SK-N-SH treated with all-trans-retinoic acid at 6 μM for 48 hours (cell line): ENCODE data around the gene DERL3.

Experiments
- ATAC-seq: fragments of 200-7000 bp; cut with Tn5 transposase; 3 replicates; pipeline ENCODE4 v1.9.1; 2020; ENCODE audit warnings: mild to moderate bottlenecking, moderate library complexity
- ARNTL ChIP-seq: fragments of 450-650 bp; formaldehyde crosslinking; IDR thresholded peaks from 2 replicates; pipeline ENCODE4 v1.5.0; 2020; ENCODE audit warnings: low read depth, mild to moderate bottlenecking, moderate library complexity, borderline replicate concordance
- BACH2 ChIP-seq: fragments of 250-450 bp; sonication (Bioruptor Pico); IDR thresholded peaks from 2 replicates; pipeline ENCODE4 v1.9.0; 2021; ENCODE audit warnings: mild to moderate bottlenecking, borderline replicate concordance
- CSDC2 ChIP-seq: fragments of 250-450 bp; sonication (Bioruptor Pico); IDR thresholded peaks from 2 replicates; pipeline ENCODE4 v1.5.0; 2020; ENCODE audit warnings: mild to moderate bottlenecking, moderate library complexity
- CSRNP3 ChIP-seq: fragments of 250-450 bp; sonication (Bioruptor Pico); IDR thresholded peaks from 2 replicates; pipeline ENCODE4 v1.5.1; 2021; ENCODE audit warnings: mild to moderate bottlenecking, moderate library complexity
- ESRRG ChIP-seq: fragments of 250-450 bp; sonication (Bioruptor Pico); IDR thresholded peaks from 2 replicates; pipeline ENCODE4 v1.6.1; 2021; ENCODE audit warnings: mild to moderate bottlenecking
- ISL1 ChIP-seq: fragments of 250-450 bp; sonication (Bioruptor Pico); IDR thresholded peaks from 2 replicates; pipeline ENCODE4 v2.1.2; 2022; ENCODE audit warnings: mild to moderate bottlenecking, moderate library complexity
- OSR1 ChIP-seq: fragments of 250-450 bp; sonication (Bioruptor Pico); IDR thresholded peaks from 2 replicates; pipeline ENCODE4 v1.8.0; 2022; ENCODE audit warnings: moderate library complexity, mild to moderate bottlenecking, inconsistent platforms
- PATZ1 ChIP-seq: fragments of 250-450 bp; sonication (Bioruptor Pico); IDR thresholded peaks from 2 replicates; pipeline ENCODE4 v1.8.0; 2020; ENCODE audit warnings: mild to moderate bottlenecking, moderate library complexity, borderline replicate concordance
- POU6F1 ChIP-seq: fragments of 250-450 bp; sonication (Bioruptor Pico); IDR thresholded peaks from 2 replicates; pipeline ENCODE4 v1.8.0; 2021; ENCODE audit warnings: low read depth, mild to moderate bottlenecking, moderate library complexity, borderline replicate concordance
- PPARA ChIP-seq: fragments of 250-450 bp; sonication (Bioruptor Pico); IDR thresholded peaks from 2 replicates; pipeline ENCODE4 v1.5.0; 2020; ENCODE audit warnings: mild to moderate bottlenecking, borderline replicate concordance
- RARB ChIP-seq: fragments of 250-450 bp; sonication (Bioruptor Pico); IDR thresholded peaks from 2 replicates; pipeline ENCODE4 v1.8.0; 2021; ENCODE audit warnings: mild to moderate bottlenecking, moderate library complexity
- SNAI2 ChIP-seq: fragments of 250-450 bp; sonication (Bioruptor Pico); IDR thresholded peaks from 2 replicates; pipeline ENCODE4 v1.5.0; 2020; ENCODE audit warnings: mild to moderate bottlenecking, moderate library complexity
- TCF4 ChIP-seq: fragments of 250-450 bp; sonication (Bioruptor Pico); IDR thresholded peaks from 2 replicates; pipeline ENCODE4 v1.8.0; 2021; ENCODE audit warnings: mild to moderate bottlenecking, moderate library complexity, borderline replicate concordance
- TOX ChIP-seq: fragments of 250-450 bp; sonication (Bioruptor Pico); IDR thresholded peaks from 2 replicates; pipeline ENCODE4 v1.8.0; 2021; ENCODE audit warnings: mild to moderate bottlenecking, moderate library complexity, borderline replicate concordance
- TSHZ2 ChIP-seq: fragments of 250-450 bp; sonication (Bioruptor Pico); IDR thresholded peaks from 2 replicates; pipeline ENCODE4 v1.5.0; 2020; ENCODE audit warnings: mild to moderate bottlenecking, moderate library complexity
- ZC3H10 ChIP-seq: fragments of 250-450 bp; sonication (Bioruptor Pico); IDR thresholded peaks from 2 replicates; pipeline ENCODE4 v1.5.1; 2021; ENCODE audit warnings: mild to moderate bottlenecking, moderate library complexity
- ZFP3 ChIP-seq: fragments of 250-450 bp; sonication (Bioruptor Pico); IDR thresholded peaks from 2 replicates; pipeline ENCODE4 v1.5.0; 2020; ENCODE audit warnings: mild to moderate bottlenecking, moderate library complexity
- ZFP30 ChIP-seq: fragments of 450-650 bp; formaldehyde crosslinking; IDR thresholded peaks from 2 replicates; pipeline ENCODE4 v1.5.0; 2022; ENCODE audit warnings: mild to moderate bottlenecking, moderate library complexity
- ZNF565 ChIP-seq: fragments of 450-650 bp; formaldehyde crosslinking; conservative IDR thresholded peaks from 2 replicates; pipeline ENCODE4 v1.5.0; 2020; ENCODE audit warnings: low read depth, mild to moderate bottlenecking, moderate library complexity
- ZNF70 ChIP-seq: fragments of 450-650 bp; formaldehyde crosslinking; IDR thresholded peaks from 2 replicates; pipeline ENCODE4 v1.5.0; 2020; ENCODE audit warnings: mild to moderate bottlenecking, moderate library complexity
- ZNF8 ChIP-seq: fragments of 450-650 bp; formaldehyde crosslinking; IDR thresholded peaks from 2 replicates; pipeline ENCODE4 v1.5.0; 2020; ENCODE audit warnings: mild to moderate bottlenecking, moderate library complexity

The DERL3 gene

GRCh38 chr22:23787910-23788309 lies 50.9 kb downstream of the DERL3 start:
- no peak for TF ChIP-seq ZNF8 (CRISPR knock-in tag)
- no peak for TF ChIP-seq BACH2 (CRISPR knock-in tag)
- TF ChIP-seq OSR1 (CRISPR knock-in tag): no peak
- no peak for TF ChIP-seq SNAI2 (CRISPR knock-in tag)
- TF ChIP-seq TSHZ2 (CRISPR knock-in tag): no peak
- TF ChIP-seq ARNTL: no peak
- no peak for TF ChIP-seq ZC3H10 (CRISPR knock-in tag)
- TF ChIP-seq PPARA (CRISPR knock-in tag): no peak
- no peak for TF ChIP-seq CSDC2 (CRISPR knock-in tag)
- TF ChIP-seq ZNF565 (CRISPR knock-in tag): no peak
- TF ChIP-seq, all 23 proteins: peak for 0
- no peak for ATAC-seq

- ATAC-seq: peak; percentile 27
These were observed 51.3 kb downstream of the DERL3 start for GRCh38 chr22:23787600-23787896.

GRCh38 chr22:23786752-23787599 lies 51.8 kb downstream of the DERL3 start, which contains the start of gene SMARCB1:
Gene SMARCB1 (plus strand): TSS chr22:23786966. CDS start chr22:23787170, 204 bp downstream.
- ATAC-seq: peak; percentile 78
- TF ChIP-seq SNAI2 (CRISPR knock-in tag) (peak; percentile 90; the same call in 1 of the 2 replicates), ESRRG (CRISPR knock-in tag) (no peak), ZNF8 (CRISPR knock-in tag) (peak; percentile 3; the same call in 1 of the 2 replicates), BACH2 (CRISPR knock-in tag) (0 out of 2 replicates have a peak, but pooled peaks have one; percentile 30), ISL1 (CRISPR knock-in tag) (no peak; the same call in 1 of the 2 replicates), TCF4 (CRISPR knock-in tag) (no peak), ZFP3 (peak; percentile 83), POU6F1 (CRISPR knock-in tag) (no peak), ZNF70 (peak; percentile 16; the same call in 1 of the 2 replicates), ARNTL (no peak), ZC3H10 (CRISPR knock-in tag) (no peak), OSR1 (CRISPR knock-in tag) (no peak), TOX (CRISPR knock-in tag) (no peak)

More at GRCh38 chr22:23787600-23787896, 51.3 kb downstream of the DERL3 start:
- TF ChIP-seq PATZ1 (CRISPR knock-in tag) (no peak), ZNF565 (CRISPR knock-in tag) (no peak), SNAI2 (CRISPR knock-in tag) (no peak), OSR1 (CRISPR knock-in tag) (no peak), CSRNP3 (CRISPR knock-in tag) (no peak), ZFP30 (no peak), ISL1 (CRISPR knock-in tag) (no peak), PPARA (CRISPR knock-in tag) (no peak), POU6F1 (CRISPR knock-in tag) (no peak), RARB (CRISPR knock-in tag) (no peak), BACH2 (CRISPR knock-in tag) (no peak), ESRRG (CRISPR knock-in tag) (no peak), ZFP3 (no peak)
- TF ChIP-seq, all 23 proteins: peak for 0
